Activated T-cell treated with anti-CD3 and anti-CD28 coated beads for 24 hours (primary cell): Measurements from ENCODE around the gene CD244.
"Not testable (repeated sequence)": the region's sequence is repeated elsewhere in the genome, so short reads cannot be mapped to it uniquely, and the experiment has no call there.

Experiments used
- DNase-seq: peaks from one replicate; pipeline ENCODE4 v3.0.0-alpha.2; 2020; ENCODE audit warnings: low read depth

Gene CD244

GRCh38 chr1:160879056-160879455 lies 16.4 kb upstream of the CD244 start:
- DNase-seq: no peak

GRCh38 chr1:160877221-160877620 lies 14.5 kb upstream of the CD244 start:
- no peak for DNase-seq

GRCh38 chr1:160876311-160876710 lies 13.6 kb upstream of the CD244 start:
- DNase-seq: no peak

- not testable (repeated sequence) for DNase-seq
Measured at GRCh38 chr1:160875591-160875990, 12.9 kb upstream of the CD244 start.

- no peak for DNase-seq
Measured at GRCh38 chr1:160874935-160875334, 12.2 kb upstream of the CD244 start.

- DNase-seq: no peak
Measured at GRCh38 chr1:160868141-160868540, 5.5 kb upstream of the CD244 start.

- not testable (repeated sequence) for DNase-seq
Measured at GRCh38 chr1:160867651-160868050, 5.0 kb upstream of the CD244 start.

GRCh38 chr1:160866695-160867260 lies 4.1 kb upstream of the CD244 start:
- DNase-seq: no peak

GRCh38 chr1:160866001-160866694 lies 3.5 kb upstream of the CD244 start:
- DNase-seq: no peak

- DNase-seq: no peak
Measured at GRCh38 chr1:160865337-160865736, 2.6 kb upstream of the CD244 start.

- DNase-seq: no peak
Measured at GRCh38 chr1:160864173-160864572, 1.5 kb upstream of the CD244 start.

- no peak for DNase-seq
Measured at GRCh38 chr1:160863774-160864131, 1.1 kb upstream of the CD244 start.

- DNase-seq: no peak
Measured at GRCh38 chr1:160863061-160863773, 530 bp upstream of the CD244 start.

GRCh38 chr1:160860840-160861505 lies 1.7 kb downstream of the CD244 start:
- no peak for DNase-seq

GRCh38 chr1:160859166-160859565 lies 3.5 kb downstream of the CD244 start:
- no peak for DNase-seq

- DNase-seq: no peak
Measured at GRCh38 chr1:160858507-160858906, 4.2 kb downstream of the CD244 start.

- DNase-seq: no peak
Measured at GRCh38 chr1:160858097-160858496, 4.6 kb downstream of the CD244 start.

- no peak for DNase-seq
Measured at GRCh38 chr1:160855181-160855981, 7.3 kb downstream of the CD244 start.

- no peak for DNase-seq
Measured at GRCh38 chr1:160853754-160854153, 8.9 kb downstream of the CD244 start.

GRCh38 chr1:160853014-160853413 lies 9.7 kb downstream of the CD244 start:
- no peak for DNase-seq

- no peak for DNase-seq
Measured at GRCh38 chr1:160850993-160851392, 11.7 kb downstream of the CD244 start.

- no peak for DNase-seq
Measured at GRCh38 chr1:160850541-160850940, 12.1 kb downstream of the CD244 start.
